ENCODE measurements around the gene PCSK4.

Gene PCSK4

DNA sequence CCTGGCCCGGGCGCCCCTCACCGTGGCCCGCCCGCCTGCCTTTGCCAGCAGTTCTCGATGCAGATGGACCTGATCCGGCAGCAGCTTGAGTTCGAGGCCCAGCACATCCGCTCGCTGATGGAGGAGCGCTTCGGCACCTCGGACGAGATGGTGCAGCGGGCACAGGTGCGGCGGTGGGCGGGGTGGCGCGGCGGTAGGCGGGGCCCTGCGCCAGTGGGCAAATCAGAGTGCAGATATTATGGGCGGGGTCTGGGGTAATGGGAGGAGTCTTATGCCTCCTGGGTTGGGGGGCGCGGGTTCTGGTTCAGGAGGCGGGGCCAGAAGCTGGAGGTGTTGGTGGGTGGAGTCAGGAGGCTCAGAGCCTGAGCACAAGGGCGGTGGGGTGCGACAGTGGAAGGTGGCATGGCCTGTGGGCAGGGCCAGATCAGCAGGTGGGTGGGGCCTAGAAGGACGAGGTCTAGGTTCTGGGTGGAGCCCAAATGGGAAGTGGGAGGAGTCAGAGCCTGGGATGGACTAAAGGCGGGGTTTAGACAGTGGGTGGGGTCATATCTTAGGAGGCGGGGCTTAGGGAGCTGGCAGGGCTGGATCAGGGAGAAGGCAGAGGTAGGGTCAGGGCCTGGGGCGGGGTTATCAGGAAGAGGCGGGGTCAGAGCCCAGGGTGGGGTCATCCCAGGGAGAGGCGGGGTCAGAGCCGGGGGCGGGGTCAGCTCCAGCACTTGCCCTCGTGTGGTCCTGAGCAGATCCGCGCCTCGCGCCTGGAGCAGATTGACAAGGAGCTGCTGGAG, 34.6 kb downstream of the PCSK4 start:
- H3K4me3 ChIP-seq (ENCODE audit: low read depth, low read length): no peak overlapping the region
- no peak overlapping the region for H3K27ac ChIP-seq (ENCODE audit: extremely low read depth, low read depth, low read length)
- H3K9me3 ChIP-seq (ENCODE audit: control insufficient read depth, insufficient read depth, low read depth, low read length): no peaks in the 10 kb centered on the region
- ChIA-PET CTCF (interaction anchor here (0.6 to 3.3 kb wide), 8 partner anchors 10 to 371 kb away, joined by 3 to 21 read pairs (median 3); no protein-coding TSS in a partner anchor), POLR2A (interaction anchor here (0.5 to 1.6 kb wide), 9 partner anchors 9 to 952 kb away, joined by 3 to 8 read pairs (median 4); partner anchors contain the start of genes CIRBP and REEP6)
- H3K4me1 ChIP-seq (ENCODE audit: control insufficient read depth, insufficient read depth, low read length): no peaks in the 10 kb centered on the region
- peaks cover 0 to 10% of the 10 kb centered on the region in 2 experiments; a peak in 1 of 3 replicates for H3K36me3 ChIP-seq (ENCODE audit: control insufficient read depth in 2 of 2, insufficient read depth in 1 of 2, low read length in 2 of 2)
- TF ChIP-seq, protein P1, sequence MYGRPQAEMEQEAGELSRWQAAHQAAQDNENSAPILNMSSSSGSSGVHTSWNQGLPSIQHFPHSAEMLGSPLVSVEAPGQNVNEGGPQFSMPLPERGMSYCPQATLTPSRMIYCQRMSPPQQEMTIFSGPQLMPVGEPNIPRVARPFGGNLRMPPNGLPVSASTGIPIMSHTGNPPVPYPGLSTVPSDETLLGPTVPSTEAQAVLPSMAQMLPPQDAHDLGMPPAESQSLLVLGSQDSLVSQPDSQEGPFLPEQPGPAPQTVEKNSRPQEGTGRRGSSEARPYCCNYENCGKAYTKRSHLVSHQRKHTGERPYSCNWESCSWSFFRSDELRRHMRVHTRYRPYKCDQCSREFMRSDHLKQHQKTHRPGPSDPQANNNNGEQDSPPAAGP (tag by site-specific recombination; IDR thresholded peaks at IDR 0.05): no peak
- TF ChIP-seq ZSCAN4 (tag by site-specific recombination; IDR thresholded peaks at IDR 0.05) (no peak), ZNF341 (tag by site-specific recombination; IDR thresholded peaks at IDR 0.05; ENCODE audit: low read depth) (peak; percentile 64; the same call in 1 of the 2 replicates), ZNF248 (tag by site-specific recombination; IDR thresholded peaks at IDR 0.05) (no peak), ZNF707 (tag by site-specific recombination; IDR thresholded peaks at IDR 0.05) (no peak), SALL2 (tag by site-specific recombination; IDR thresholded peaks at IDR 0.05; ENCODE audit: borderline replicate concordance) (no peak), ZNF398 (tag by site-specific recombination; IDR thresholded peaks at IDR 0.05) (no peak), ZFHX2 (tag by site-specific recombination; conservative IDR thresholded peaks at IDR 0.05) (peak; percentile 52; the same call in 1 of the 2 replicates), REPIN1 (tag by site-specific recombination; IDR thresholded peaks at IDR 0.05; ENCODE audit: low read depth) (no peak), ZNF146 (tag by site-specific recombination; IDR thresholded peaks at IDR 0.05) (no peak), ZNF555 (tag by site-specific recombination; conservative IDR thresholded peaks at IDR 0.05) (no peak), ZNF426 (tag by site-specific recombination; IDR thresholded peaks at IDR 0.05) (no peak), ZNF843 (tag by site-specific recombination; IDR thresholded peaks at IDR 0.05) (no peak), ZNF350 (tag by site-specific recombination; IDR thresholded peaks at IDR 0.05) (no peak), PRDM10 (tag by site-specific recombination; IDR thresholded peaks at IDR 0.05) (peak; percentile 27), ZNF792 (tag by site-specific recombination; IDR thresholded peaks at IDR 0.05) (no peak), KLF9 (tag by site-specific recombination; IDR thresholded peaks at IDR 0.05; ENCODE audit: low read depth) (peak; percentile 77), ZNF302 (tag by site-specific recombination; IDR thresholded peaks at IDR 0.05; ENCODE audit: low read depth) (no peak), ZNF830 (tag by site-specific recombination; IDR thresholded peaks at IDR 0.05; ENCODE audit: low read depth) (no peak), ZNF16 (tag by site-specific recombination; IDR thresholded peaks at IDR 0.05; ENCODE audit: low read depth) (no peak), ZNF223 (tag by site-specific recombination; IDR thresholded peaks at IDR 0.05) (no peak), ZNF776 (tag by site-specific recombination; IDR thresholded peaks at IDR 0.05; ENCODE audit: borderline replicate concordance) (no peak), ZBTB8A (tag by site-specific recombination; IDR thresholded peaks at IDR 0.05) (no peak), ZNF701 (tag by site-specific recombination; IDR thresholded peaks at IDR 0.05) (no peak), ZNF214 (tag by site-specific recombination; IDR thresholded peaks at IDR 0.05; ENCODE audit: borderline replicate concordance) (no peak)
- TF ChIP-seq, protein P2, sequence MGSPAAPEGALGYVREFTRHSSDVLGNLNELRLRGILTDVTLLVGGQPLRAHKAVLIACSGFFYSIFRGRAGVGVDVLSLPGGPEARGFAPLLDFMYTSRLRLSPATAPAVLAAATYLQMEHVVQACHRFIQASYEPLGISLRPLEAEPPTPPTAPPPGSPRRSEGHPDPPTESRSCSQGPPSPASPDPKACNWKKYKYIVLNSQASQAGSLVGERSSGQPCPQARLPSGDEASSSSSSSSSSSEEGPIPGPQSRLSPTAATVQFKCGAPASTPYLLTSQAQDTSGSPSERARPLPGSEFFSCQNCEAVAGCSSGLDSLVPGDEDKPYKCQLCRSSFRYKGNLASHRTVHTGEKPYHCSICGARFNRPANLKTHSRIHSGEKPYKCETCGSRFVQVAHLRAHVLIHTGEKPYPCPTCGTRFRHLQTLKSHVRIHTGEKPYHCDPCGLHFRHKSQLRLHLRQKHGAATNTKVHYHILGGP (tag by site-specific recombination; IDR thresholded peaks at IDR 0.05): no peak
- TF ChIP-seq, protein P3, sequence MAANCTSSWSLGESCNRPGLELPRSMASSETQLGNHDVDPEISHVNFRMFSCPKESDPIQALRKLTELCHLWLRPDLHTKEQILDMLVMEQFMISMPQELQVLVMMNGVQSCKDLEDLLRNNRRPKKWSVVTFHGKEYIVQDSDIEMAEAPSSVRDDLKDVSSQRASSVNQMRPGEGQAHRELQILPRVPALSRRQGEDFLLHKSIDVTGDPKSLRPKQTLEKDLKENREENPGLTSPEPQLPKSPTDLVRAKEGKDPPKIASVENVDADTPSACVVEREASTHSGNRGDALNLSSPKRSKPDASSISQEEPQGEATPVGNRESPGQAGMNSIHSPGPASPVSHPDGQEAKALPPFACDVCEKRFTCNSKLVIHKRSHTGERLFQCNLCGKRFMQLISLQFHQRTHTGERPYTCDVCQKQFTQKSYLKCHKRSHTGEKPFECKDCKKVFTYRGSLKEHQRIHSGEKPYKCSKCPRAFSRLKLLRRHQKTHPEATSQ (tag by site-specific recombination; IDR thresholded peaks at IDR 0.05): no peak

Measured in HEK293 (cell line).